ENCODE results near the gene LINS1.

DNA sequence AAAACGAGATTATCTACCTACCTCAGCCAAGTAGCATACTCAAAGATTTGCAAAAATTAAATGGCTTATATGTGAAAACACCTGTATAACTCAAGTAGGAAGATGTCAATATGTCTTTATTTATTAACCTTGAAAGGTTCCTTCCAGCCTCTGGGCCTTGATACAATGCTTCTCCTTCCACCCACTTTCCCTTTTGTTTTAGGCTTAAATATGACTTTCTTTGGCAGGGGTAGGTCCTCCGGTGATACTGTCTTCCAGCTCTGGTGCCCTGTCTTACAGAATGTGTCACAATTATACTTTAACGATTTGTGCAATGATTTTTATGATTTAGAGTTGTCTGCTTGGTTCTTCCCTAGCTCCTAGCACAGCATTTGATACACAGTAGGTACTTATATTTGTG lies 4.1 kb downstream of the LINS1 start:
- TF ChIP-seq POLR2A (IDR thresholded peaks at IDR 0.05), result no peak
- TF ChIP-seq, protein P1, sequence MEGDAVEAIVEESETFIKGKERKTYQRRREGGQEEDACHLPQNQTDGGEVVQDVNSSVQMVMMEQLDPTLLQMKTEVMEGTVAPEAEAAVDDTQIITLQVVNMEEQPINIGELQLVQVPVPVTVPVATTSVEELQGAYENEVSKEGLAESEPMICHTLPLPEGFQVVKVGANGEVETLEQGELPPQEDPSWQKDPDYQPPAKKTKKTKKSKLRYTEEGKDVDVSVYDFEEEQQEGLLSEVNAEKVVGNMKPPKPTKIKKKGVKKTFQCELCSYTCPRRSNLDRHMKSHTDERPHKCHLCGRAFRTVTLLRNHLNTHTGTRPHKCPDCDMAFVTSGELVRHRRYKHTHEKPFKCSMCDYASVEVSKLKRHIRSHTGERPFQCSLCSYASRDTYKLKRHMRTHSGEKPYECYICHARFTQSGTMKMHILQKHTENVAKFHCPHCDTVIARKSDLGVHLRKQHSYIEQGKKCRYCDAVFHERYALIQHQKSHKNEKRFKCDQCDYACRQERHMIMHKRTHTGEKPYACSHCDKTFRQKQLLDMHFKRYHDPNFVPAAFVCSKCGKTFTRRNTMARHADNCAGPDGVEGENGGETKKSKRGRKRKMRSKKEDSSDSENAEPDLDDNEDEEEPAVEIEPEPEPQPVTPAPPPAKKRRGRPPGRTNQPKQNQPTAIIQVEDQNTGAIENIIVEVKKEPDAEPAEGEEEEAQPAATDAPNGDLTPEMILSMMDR (IDR thresholded peaks at IDR 0.05 in 8 of 11, conservative IDR thresholded peaks at IDR 0.05 in 3 of 11), result no peak
- no peak for TF ChIP-seq POLR2AphosphoS5 (IDR thresholded peaks at IDR 0.05)

Data from spleen (tissue), 7 donors.